ENCODE data around the gene ELAPOR2.

ELAPOR2 gene

DNA sequence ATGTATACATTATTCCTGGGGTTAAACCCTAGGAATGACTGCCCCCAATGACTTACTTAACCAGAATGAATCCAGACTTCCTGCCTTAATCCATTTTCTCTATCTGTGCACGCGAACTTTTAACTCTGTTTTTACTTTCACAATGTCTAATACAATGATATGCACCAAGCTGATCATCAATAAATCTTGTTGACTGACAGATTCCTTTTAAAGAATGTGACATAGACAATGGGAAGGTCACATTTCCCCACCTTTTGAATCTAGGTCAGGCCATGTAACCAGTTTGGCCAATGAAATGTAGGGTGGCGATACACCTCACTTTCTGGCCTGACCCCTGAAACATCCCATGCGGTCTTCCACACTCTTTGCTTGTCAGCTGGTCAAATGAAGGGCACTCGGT is 23.2 kb upstream of the ELAPOR2 start:
- no peak overlapping the region for H3K27ac ChIP-seq (ENCODE audit: low read length)
- no peaks in the 10 kb centered on the region for H3K4me1 ChIP-seq (ENCODE audit: low read length)
- no peak overlapping the region for H3K9ac ChIP-seq (ENCODE audit: low read length)
- H3K36me3 ChIP-seq (replicated peaks; ENCODE audit: insufficient read depth, low read length), result no peaks in the 10 kb centered on the region
- H4K20me1 ChIP-seq (ENCODE audit: insufficient read depth, low read length), result no peaks in the 10 kb centered on the region
- no peaks in the 10 kb centered on the region for H3K27me3 ChIP-seq (replicated peaks; ENCODE audit: insufficient read depth, low read length)
- TF ChIP-seq, protein P1, sequence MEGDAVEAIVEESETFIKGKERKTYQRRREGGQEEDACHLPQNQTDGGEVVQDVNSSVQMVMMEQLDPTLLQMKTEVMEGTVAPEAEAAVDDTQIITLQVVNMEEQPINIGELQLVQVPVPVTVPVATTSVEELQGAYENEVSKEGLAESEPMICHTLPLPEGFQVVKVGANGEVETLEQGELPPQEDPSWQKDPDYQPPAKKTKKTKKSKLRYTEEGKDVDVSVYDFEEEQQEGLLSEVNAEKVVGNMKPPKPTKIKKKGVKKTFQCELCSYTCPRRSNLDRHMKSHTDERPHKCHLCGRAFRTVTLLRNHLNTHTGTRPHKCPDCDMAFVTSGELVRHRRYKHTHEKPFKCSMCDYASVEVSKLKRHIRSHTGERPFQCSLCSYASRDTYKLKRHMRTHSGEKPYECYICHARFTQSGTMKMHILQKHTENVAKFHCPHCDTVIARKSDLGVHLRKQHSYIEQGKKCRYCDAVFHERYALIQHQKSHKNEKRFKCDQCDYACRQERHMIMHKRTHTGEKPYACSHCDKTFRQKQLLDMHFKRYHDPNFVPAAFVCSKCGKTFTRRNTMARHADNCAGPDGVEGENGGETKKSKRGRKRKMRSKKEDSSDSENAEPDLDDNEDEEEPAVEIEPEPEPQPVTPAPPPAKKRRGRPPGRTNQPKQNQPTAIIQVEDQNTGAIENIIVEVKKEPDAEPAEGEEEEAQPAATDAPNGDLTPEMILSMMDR (IDR thresholded peaks at IDR 0.05; ENCODE audit: low read length), result no peak
- TF ChIP-seq EZH2 (optimal IDR thresholded peaks at IDR 0.05; ENCODE audit: low read depth, low read length) (no peak), EZH2phosphoT487 (IDR thresholded peaks at IDR 0.05; ENCODE audit: low read length) (no peak)
- no peak for DNase-seq
- no peaks in the 10 kb centered on the region for H3K79me2 ChIP-seq (ENCODE audit: low read length)
- H3K9me2 ChIP-seq (replicated peaks; ENCODE audit: insufficient read depth, low read length), result no peaks in the 10 kb centered on the region
- no peaks in the 10 kb centered on the region for H3K9me3 ChIP-seq (replicated peaks; ENCODE audit: insufficient read depth, low read length)
- no peak overlapping the region for H2AFZ ChIP-seq (ENCODE audit: low read length)
- H3K4me3 ChIP-seq (ENCODE audit: low read length), result no peak overlapping the region
- no peak overlapping the region for H3K4me2 ChIP-seq (ENCODE audit: low read depth, low read length)
- no peaks in the 10 kb centered on the region for H3F3A ChIP-seq (ENCODE audit: insufficient read depth, low read length)

DNA sequence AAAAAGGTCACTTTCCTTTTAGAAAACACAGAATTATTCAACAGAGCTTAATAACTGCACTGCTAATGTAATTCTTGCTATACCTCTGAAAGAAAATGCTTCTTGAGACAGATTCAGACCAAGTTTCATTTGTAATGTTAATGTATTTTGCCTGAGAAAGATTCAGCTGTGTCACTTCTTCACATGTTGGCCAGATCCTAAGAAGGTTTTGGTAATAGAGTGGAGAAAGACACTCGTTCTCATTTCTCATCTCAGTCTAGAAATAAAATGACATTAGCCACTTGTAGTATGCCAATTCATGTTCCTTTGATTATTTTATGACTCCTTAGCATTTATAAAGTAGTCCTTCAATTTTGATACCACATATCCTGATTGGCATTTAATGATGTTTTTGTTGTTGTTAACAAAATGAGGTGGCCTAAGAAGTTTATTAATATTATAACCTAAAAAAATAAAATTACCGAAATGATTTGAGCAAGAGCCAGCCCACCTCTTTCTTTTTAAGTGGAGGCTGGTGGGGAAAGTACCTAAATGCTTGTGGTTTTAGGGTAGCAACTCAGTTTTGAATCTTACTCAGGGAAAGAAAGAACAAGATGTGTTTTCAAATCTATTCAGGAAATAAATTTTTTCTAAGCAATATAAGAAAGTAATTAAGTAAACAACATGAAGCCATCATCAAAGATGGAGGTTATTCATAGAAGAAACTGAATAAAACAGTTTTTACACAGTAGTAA is 16.4 kb upstream of the ELAPOR2 start:
- TF ChIP-seq EZH2phosphoT487 (IDR thresholded peaks at IDR 0.05; ENCODE audit: low read length) (no peak), EZH2 (optimal IDR thresholded peaks at IDR 0.05; ENCODE audit: low read depth, low read length) (no peak)
- TF ChIP-seq, protein P1 (IDR thresholded peaks at IDR 0.05; ENCODE audit: low read length), result no peak
- Histone ChIP-seq H3K9me2 (replicated peaks; ENCODE audit: insufficient read depth, low read length) (no peaks in the 10 kb centered on the region), H2AFZ (ENCODE audit: low read length) (no peak overlapping the region), H4K20me1 (ENCODE audit: insufficient read depth, low read length) (no peaks in the 10 kb centered on the region), H3K36me3 (replicated peaks; ENCODE audit: insufficient read depth, low read length) (no peaks in the 10 kb centered on the region), H3K9ac (ENCODE audit: low read length) (no peak overlapping the region), H3K27ac (ENCODE audit: low read length) (no peak overlapping the region), H3K4me2 (ENCODE audit: low read depth, low read length) (peak overlapping the region; percentile 28; the same call in 1 of the 2 replicates), H3F3A (ENCODE audit: insufficient read depth, low read length) (0 out of 2 replicates have a peak, but pooled peaks cover 5% of the 10 kb centered on the region), H3K4me1 (ENCODE audit: low read length) (0 out of 2 replicates have a peak, but pooled peaks cover 7% of the 10 kb centered on the region), H3K79me2 (ENCODE audit: low read length) (no peaks in the 10 kb centered on the region), H3K9me3 (replicated peaks; ENCODE audit: insufficient read depth, low read length) (no peaks in the 10 kb centered on the region), H3K4me3 (ENCODE audit: low read length) (no peak overlapping the region), H3K27me3 (replicated peaks; ENCODE audit: insufficient read depth, low read length) (no peaks in the 10 kb centered on the region)
- DNase-seq, result peak; percentile 29

DNA sequence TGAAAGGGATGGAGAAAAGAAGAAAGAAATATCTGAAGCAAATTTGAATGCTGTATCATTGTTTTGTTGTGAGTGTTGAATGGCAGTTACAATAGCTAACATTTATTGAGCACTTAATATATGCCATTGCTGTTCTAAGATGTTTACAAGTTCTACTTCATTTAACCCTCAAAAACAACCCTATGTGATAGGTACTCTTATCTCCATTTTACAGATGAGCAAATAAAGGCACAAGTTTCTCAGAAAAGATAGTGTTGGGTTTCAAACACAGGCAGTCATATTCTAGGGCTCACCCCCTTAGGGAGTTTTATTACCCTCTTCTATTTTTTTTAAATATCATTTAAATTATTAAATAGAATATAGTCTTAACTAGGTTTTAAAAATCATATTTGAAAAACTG is 8.3 kb upstream of the ELAPOR2 start:
- no peak for DNase-seq
- no peak overlapping the region for H2AFZ ChIP-seq (ENCODE audit: low read length)
- no peak overlapping the region for H3K27ac ChIP-seq (ENCODE audit: low read length)
- no peaks in the 10 kb centered on the region for H3K36me3 ChIP-seq (replicated peaks; ENCODE audit: insufficient read depth, low read length)
- H3K4me3 ChIP-seq (ENCODE audit: low read length), result no peak overlapping the region
- no peaks in the 10 kb centered on the region for H3K4me1 ChIP-seq (ENCODE audit: low read length)
- no peak overlapping the region for H3K4me2 ChIP-seq (ENCODE audit: low read depth, low read length)
- H4K20me1 ChIP-seq (ENCODE audit: insufficient read depth, low read length), result no peaks in the 10 kb centered on the region
- H3F3A ChIP-seq (ENCODE audit: insufficient read depth, low read length), result no peaks in the 10 kb centered on the region
- H3K79me2 ChIP-seq (ENCODE audit: low read length), result no peaks in the 10 kb centered on the region
- no peaks in the 10 kb centered on the region for H3K27me3 ChIP-seq (replicated peaks; ENCODE audit: insufficient read depth, low read length)
- TF ChIP-seq, protein P1 (IDR thresholded peaks at IDR 0.05; ENCODE audit: low read length), result no peak
- TF ChIP-seq EZH2 (optimal IDR thresholded peaks at IDR 0.05; ENCODE audit: low read depth, low read length), result no peak
- TF ChIP-seq EZH2phosphoT487 (IDR thresholded peaks at IDR 0.05; ENCODE audit: low read length), result no peak
- H3K9me2 ChIP-seq (replicated peaks; ENCODE audit: insufficient read depth, low read length), result no peaks in the 10 kb centered on the region
- H3K9ac ChIP-seq (ENCODE audit: low read length), result no peak overlapping the region
- H3K9me3 ChIP-seq (replicated peaks; ENCODE audit: insufficient read depth, low read length), result no peaks in the 10 kb centered on the region
